Measurements from ENCODE around the gene SERPINA1.

Gene SERPINA1

GRCh38 chr14:94346065-94346786 lies 42.2 kb downstream of the SERPINA1 start:
- DNase-seq (ENCODE audit: low read depth) = peak; percentile 9

DNA sequence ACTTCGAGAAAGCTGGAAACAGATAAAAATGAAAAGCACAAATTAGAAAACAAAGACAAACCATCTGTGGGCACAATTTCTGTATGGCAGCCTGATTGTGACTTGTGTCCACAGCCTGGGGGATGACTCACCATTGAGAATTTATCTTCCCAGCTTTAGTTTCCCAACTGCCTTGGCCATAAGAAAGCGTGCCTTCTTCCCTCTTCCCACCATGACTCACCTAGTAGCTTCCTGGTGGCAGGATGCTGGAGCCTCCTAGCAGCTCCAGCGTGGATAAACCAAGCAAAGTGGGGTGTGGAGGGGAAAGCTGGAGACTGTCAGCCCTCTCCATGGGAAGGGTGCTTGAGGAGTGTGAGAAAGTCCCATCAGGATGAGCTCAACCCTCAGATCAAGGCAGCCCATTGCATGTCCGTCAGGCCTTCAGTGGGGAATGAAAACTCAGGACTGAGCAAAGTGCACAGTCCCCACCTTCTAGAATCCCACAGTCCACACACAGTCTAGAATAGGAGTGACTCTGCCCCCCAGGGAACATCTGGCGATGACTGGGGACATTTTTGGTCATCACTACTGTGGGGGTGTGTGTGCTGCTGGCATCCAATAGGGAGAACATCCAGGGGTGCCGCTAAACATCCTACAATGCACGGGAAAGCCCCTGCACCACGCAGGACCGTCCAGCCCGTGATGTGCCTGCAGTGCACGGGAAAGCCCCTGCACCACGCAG lies 42.9 kb downstream of the SERPINA1 start:
- DNase-seq (ENCODE audit: low read depth) = no peak

DNA sequence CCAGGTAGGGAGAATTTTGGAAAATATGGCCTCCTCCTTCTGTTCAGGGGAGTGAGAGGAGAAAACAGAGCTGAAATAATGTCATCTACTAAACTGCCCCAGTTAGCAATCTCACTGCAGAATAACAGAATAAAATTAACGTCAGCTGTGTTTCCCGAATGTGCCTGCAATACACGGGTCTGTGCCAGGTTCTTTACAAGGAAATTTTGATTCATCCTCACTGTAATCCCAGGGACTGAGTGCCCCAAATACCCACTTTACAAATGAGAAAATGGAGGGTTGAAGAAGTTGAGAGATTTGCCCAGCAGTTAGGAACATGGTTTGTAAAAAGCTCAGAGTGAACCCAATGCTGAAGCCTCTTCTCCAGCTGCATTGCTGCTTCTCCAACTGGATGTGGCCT lies 44.0 kb downstream of the SERPINA1 start:
- no peak for DNase-seq (ENCODE audit: low read depth)

DNA sequence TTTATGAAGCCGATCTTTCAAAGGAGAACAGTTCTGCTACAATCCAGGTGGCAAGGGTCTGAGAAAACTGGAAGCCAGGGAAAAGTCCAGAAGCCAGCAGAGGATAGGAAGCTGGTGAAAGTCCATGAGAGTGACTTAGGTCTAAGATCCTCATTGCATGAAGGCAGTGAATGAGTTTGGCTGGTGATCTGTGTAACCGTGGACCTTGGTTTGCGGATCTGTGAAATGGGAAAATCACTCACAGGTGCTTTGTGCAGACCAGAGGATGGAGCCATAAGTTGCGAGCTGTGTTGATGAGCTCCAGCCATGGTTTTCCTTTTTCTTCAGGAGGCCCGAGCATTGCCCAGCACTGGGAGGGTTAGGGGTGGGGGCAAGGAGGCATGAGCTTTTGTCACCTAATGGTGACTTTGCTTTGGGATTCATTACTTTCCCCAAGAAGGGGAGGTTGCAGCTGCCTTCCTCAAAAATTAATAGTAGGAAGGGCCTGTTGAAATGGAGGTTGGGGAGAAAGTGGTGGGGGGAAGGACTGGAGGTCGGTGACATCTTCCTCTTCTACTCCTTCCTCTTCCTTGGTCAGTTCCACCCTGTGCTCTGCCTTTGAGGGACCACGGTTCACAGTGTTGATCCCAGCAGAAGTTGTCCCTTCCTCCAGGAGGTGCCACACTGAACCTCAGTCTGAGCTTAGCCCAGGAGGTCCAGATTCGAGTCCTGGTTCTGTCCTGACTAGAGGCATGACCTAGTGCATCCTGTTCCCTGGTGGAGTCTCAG lies 45.0 kb downstream of the SERPINA1 start:
- DNase-seq (ENCODE audit: low read depth) = no peak

- no peak for DNase-seq (ENCODE audit: low read depth)
Measured at GRCh38 chr14:94342334-94342934, 46.0 kb downstream of the SERPINA1 start.

DNA sequence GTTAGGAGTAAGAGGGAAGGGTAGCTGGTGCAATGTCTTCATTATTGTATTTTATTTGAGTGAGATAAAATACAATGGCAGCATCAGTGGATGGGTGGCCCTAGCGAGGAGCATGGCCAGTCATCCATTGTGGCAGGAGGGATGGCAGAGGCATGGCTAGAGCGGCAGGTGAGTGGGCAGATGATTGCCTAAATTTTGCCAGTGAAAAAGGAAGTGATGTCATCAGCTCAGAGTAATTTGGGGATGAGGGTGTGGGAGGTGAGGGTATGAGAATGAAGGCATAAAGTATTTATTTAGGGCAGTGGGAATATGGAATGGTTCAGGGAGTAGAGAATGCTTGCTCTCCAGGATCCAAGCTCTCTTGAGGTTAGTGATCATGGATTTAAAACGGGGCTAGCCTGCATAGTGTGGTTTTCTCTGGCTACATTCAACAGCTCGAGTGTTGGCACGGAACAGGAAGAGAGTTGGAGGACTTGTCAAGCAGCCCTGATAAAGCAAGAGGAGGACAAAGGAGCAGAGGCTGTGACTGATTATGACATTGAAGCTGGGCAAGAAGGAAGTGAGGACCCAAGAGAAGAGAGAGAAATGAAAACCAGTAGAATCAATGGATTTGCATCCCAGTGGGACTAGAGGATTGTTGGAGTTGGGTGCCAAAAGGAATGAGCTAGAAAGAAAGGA lies 46.6 kb downstream of the SERPINA1 start:
- no peak for DNase-seq (ENCODE audit: low read depth)

- no peak for DNase-seq (ENCODE audit: low read depth)
Measured at GRCh38 chr14:94340533-94340932, 47.9 kb downstream of the SERPINA1 start.

DNA sequence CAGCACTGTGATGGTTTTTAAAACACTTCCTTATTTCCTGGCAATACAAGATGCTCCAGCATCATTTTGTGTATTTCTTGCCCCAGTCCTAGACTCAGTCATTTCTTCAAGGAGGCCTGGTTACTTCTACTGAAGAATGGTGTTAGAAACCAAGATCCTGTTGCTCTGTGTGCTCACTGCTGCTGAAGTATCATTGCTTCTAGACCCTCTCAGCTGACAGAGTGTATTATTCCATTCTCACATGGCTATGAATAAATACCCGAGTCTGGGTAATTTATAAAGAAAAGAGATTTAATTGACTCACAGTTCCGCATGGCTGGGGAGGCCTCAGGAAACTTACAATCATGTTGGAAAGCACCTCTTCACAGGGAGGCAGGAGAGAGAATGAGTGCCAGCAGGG lies 50.4 kb downstream of the SERPINA1 start:
- DNase-seq (ENCODE audit: low read depth) = no peak

DNA sequence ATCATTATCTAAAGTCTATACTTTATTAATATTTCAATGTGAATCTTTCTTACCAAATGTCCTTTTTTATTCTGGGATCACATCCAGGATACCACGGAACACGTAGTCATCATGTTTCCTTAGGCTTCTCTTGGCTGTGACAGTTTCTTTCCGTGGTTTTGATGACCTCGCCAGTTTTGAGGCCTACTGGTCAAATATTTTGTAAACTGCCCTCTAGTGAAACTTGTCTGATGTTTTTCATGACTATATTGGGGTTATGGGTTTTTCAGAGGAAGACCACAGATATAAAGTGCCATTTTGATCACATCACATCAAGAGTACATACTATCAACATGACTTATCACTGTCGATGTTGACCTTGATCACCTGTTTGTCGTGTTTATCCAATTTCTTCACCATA lies 51.1 kb downstream of the SERPINA1 start:
- no peak for DNase-seq (ENCODE audit: low read depth)

GRCh38 chr14:94334872-94335271 lies 53.5 kb downstream of the SERPINA1 start:
- no peak for DNase-seq (ENCODE audit: low read depth)

GRCh38 chr14:94332587-94332986 lies 55.8 kb downstream of the SERPINA1 start:
- no peak for DNase-seq (ENCODE audit: low read depth)

GRCh38 chr14:94332063-94332583 lies 56.3 kb downstream of the SERPINA1 start:
- no peak for DNase-seq (ENCODE audit: low read depth)

DNA sequence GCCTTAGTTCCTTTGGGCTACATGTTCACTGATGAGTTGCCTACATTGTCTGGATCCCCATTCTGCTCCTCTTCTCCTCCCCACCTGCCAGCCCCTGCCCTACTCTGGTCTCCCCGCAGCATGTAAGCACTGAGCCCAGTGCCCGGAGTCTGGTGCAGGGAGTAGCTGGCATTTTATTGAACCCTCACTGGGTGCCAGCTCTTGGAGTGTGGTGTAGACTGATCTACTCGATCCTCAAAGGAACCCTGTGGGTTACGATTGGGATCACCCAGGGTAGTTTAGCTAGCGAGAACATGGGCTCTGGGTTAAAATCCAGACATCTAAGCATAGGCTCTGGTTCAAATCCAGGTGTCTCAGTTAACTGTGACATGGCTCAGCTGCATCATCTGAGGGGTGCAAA lies 56.9 kb downstream of the SERPINA1 start:
- no peak for DNase-seq (ENCODE audit: low read depth)

DNA sequence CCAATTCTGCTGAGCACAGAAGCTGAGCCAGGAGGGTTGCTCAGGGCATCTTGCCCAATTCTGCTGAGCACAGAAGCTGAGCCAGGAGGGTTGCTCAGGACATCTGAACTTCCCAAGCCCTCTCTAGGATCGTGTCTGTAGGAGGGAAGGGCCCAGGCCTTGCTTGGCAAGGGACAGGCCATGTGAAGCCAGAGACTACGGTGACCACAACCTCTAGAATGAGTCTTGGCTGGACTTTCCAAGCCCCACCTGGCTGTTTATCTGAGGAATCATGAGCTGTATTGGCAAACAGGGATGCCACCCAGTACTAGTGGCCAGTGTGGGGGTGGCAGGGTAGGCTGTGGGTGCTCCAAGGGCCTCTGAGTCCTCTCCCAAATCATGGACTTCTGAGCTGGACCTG lies 57.5 kb downstream of the SERPINA1 start:
- no peak for DNase-seq (ENCODE audit: low read depth)

GRCh38 chr14:94330432-94330831 lies 58.0 kb downstream of the SERPINA1 start:
- no peak for DNase-seq (ENCODE audit: low read depth)

- DNase-seq (ENCODE audit: low read depth) = no peak
Measured at GRCh38 chr14:94329857-94330256, 58.5 kb downstream of the SERPINA1 start.

DNA sequence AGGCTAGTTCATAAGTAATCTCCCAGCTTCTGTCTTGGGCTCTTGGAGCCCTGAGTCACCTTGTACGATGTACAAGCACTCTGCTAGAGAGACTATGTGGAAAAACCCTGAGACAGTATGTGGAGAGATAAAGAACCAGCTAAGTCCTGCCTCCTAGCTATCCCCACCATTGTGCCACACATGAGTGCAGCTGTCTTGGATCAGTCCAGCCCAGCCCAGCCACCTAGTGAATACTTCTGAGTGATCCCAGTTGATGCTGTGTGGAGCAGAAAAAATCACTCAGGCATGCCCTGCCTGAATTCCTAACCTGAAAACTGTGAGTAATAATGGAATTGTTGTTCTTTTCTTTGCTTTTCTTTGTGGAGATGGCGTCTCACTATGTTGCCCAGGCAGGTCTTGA lies 60.2 kb downstream of the SERPINA1 start:
- DNase-seq (ENCODE audit: low read depth) = no peak
